OCI-LY1 (cell line): ENCODE measurements around the gene TUBA1A.

Source experiments
- EZH2 ChIP-seq: fragments of 200-600 bp; sonication (generic), shearing (Covaris generic); IDR thresholded peaks from 2 replicates; pipeline ENCODE4 v1.8.0; 2017; ENCODE audit warnings: borderline replicate concordance, mixed run types, mild to moderate bottlenecking, antibody characterized with exemption, low read length, moderate library complexity, mixed read lengths
- TF ChIP-seq, protein P1 (sequence below): fragments of 200-600 bp; sonication (generic), shearing (Covaris generic); IDR thresholded peaks from 2 replicates; pipeline ENCODE4 v1.5.1; 2017; ENCODE audit warnings: mild to moderate bottlenecking, antibody characterized with exemption, low read length, moderate library complexity, mixed read lengths

DNA sequence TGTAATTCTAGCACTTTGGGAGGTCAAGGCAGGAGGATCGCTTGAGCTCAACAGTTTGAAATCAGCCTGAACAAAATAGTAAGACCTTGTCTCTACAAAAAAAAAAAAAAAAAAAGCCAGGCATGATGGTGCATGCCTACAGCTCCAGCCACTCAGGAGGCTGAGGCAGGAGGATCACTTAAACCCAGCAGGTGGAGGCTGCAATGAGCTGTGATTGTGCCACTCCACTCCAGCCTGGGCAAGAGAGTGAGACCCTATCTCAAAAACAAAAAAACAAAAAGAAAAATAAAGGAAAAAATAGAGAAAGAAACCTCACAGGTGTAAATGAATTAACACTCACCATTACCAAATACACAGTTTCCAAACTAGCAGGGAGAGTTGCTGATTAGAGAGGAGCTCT lies 34.2 kb upstream of the TUBA1A start:
- TF ChIP-seq, protein P1, sequence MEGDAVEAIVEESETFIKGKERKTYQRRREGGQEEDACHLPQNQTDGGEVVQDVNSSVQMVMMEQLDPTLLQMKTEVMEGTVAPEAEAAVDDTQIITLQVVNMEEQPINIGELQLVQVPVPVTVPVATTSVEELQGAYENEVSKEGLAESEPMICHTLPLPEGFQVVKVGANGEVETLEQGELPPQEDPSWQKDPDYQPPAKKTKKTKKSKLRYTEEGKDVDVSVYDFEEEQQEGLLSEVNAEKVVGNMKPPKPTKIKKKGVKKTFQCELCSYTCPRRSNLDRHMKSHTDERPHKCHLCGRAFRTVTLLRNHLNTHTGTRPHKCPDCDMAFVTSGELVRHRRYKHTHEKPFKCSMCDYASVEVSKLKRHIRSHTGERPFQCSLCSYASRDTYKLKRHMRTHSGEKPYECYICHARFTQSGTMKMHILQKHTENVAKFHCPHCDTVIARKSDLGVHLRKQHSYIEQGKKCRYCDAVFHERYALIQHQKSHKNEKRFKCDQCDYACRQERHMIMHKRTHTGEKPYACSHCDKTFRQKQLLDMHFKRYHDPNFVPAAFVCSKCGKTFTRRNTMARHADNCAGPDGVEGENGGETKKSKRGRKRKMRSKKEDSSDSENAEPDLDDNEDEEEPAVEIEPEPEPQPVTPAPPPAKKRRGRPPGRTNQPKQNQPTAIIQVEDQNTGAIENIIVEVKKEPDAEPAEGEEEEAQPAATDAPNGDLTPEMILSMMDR: no peak
- TF ChIP-seq EZH2: no peak
